Prostate gland (tissue), 2 donors: Measurements from ENCODE around the gene SLCO3A1.

ENCODE experiments used
- CTCF ChIP-seq, 4 experiments: fragments of 200-600 bp in 2 of 4; fragments of 450-650 bp in 2 of 4; sonication (generic) in 2 of 4; IDR thresholded peaks; 1 replicate in 3 of 4; 2 replicates in 1 of 4; pipeline ENCODE4 v1.5.1; 2016 to 2019; ENCODE audit warnings: antibody characterized with exemption in 4 of 4, mild to moderate bottlenecking in 2 of 4, moderate library complexity in 2 of 4
- POLR2A ChIP-seq: fragments of 450-650 bp; IDR thresholded peaks from one replicate; pipeline ENCODE4 v1.6.1; 2016; ENCODE audit warnings: antibody characterized with exemption, mild to moderate bottlenecking

- TF ChIP-seq CTCF (IDR thresholded peaks at IDR 0.05) (no peak), POLR2A (no peak)
Observed at GRCh38 chr15:91921188-91921842, 67.8 kb downstream of the SLCO3A1 start.
